HUES48 (cell line): ENCODE data around the gene PARPBP.
"Not testable (repeated sequence)": the region's sequence is repeated elsewhere in the genome, so short reads cannot be mapped to it uniquely, and the experiment has no call there.

Experiments
- H3K27ac ChIP-seq: one replicate; pipeline ENCODE4 v1.7.0; 2013; ENCODE audit warnings: low read depth, low read length, inconsistent platforms
- H3K27me3 ChIP-seq: 2 replicates; pipeline ENCODE4 v1.6.1; 2013; ENCODE audit warnings: mild to moderate bottlenecking, low read length; ENCODE audit not compliant: control insufficient read depth, insufficient read depth
- H3K36me3 ChIP-seq: 2 replicates; pipeline ENCODE4 v1.6.1; 2013; ENCODE audit warnings: low read length; ENCODE audit not compliant: control insufficient read depth, insufficient read depth
- H3K4me1 ChIP-seq: 2 replicates; pipeline ENCODE4 v1.6.1; 2013; ENCODE audit warnings: mild to moderate bottlenecking, low read length; ENCODE audit not compliant: control insufficient read depth, insufficient read depth
- H3K4me3 ChIP-seq: 2 replicates; pipeline ENCODE4 v1.5.1; 2013; ENCODE audit warnings: mild to moderate bottlenecking, low read depth, low read length
- H3K9ac ChIP-seq: 2 replicates; pipeline ENCODE4 v1.6.1; 2013; ENCODE audit warnings: mild to moderate bottlenecking, low read depth, low read length, moderate library complexity
- H3K9me3 ChIP-seq: 2 replicates; pipeline ENCODE4 v1.6.1; 2013; ENCODE audit warnings: low read length; ENCODE audit not compliant: control insufficient read depth, insufficient read depth

PARPBP gene, protein sequence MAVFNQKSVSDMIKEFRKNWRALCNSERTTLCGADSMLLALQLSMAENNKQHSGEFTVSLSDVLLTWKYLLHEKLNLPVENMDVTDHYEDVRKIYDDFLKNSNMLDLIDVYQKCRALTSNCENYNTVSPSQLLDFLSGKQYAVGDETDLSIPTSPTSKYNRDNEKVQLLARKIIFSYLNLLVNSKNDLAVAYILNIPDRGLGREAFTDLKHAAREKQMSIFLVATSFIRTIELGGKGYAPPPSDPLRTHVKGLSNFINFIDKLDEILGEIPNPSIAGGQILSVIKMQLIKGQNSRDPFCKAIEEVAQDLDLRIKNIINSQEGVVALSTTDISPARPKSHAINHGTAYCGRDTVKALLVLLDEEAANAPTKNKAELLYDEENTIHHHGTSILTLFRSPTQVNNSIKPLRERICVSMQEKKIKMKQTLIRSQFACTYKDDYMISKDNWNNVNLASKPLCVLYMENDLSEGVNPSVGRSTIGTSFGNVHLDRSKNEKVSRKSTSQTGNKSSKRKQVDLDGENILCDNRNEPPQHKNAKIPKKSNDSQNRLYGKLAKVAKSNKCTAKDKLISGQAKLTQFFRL

DNA sequence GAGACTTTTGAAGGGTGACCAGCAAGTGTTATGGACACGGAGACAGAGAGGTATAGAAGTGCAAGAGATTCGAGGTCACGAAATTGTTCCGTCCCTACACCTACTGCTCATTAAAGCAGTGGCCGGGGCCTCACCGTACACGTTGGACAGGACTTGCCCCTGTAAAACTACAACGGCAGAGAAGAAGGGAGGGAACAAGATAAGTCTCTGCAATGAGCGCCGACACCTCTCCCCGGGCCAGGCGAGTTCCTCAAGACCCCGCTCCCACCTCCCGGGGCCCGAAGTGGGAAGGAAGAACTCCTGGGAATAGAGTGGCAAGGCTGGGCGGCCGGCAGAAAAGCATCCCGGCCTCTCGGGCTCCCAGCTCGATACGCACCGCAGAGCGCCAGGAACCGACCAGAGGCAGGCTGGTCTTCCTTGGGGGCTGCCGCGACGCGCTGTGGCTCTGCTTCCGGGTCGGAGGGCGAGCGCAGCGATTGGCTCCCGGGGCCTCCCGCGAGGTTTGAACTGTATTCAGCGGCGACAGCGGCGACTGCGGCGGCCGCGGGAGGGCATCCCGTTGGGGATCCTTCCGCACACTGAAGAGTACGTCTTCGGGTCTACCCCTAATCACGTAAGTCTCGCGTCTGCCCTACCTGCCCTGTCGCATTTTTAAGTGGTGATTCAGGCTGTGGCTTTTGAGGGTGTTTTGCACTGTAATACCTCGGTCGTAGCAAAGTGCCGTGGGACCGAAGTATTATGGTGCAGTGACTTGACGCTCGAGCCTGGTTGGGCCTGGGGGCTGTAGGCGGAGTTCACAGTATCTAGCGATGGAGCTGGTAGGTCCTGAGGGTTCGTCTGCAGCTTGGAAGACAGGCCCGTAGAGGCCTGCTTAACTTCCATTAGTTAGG is at the start of gene PARPBP, which contains the start of gene NUP37:
TSS of gene PARPBP (plus strand) at position 510 of the 890 bp plus-strand sequence. CDS start 3,706 bp downstream, outside the sequence.
TSS of gene NUP37 (minus strand) at position 441 of the 890 bp plus-strand sequence. CDS start 1,596 bp downstream, outside the sequence.
- H3K36me3 ChIP-seq, result peaks cover 48% of the 10 kb centered on the region

DNA sequence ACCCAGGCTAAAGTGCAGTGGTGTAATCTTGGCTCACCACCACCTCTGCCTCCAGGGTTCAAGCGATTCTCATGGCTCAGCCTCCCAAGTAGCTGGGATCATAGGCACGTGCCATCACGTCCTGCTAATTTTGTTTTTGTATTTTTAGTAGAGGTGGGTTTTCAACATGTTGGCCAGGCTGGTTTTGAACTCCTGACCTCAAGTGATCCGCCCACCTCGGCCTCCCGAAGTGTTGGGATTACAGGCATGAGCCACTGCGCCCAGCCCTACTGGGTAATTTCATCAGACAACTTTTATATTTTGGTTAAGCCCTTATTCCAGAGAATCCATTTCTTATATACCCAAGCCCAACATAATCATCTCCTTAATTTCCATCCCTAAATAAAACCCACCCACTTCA is 47.9 kb upstream of the PARPBP start:
- not testable (repeated sequence) for H3K9ac ChIP-seq, H3K27ac ChIP-seq, H3K4me3 ChIP-seq, H3K9me3 ChIP-seq, H3K4me1 ChIP-seq, H3K27me3 ChIP-seq
- peaks cover 37% of the 10 kb centered on the region for H3K36me3 ChIP-seq

More for the DNA sequence above, at the start of gene PARPBP, which contains the start of gene NUP37:
- Histone ChIP-seq H3K4me1 (no peaks in the 10 kb centered on the region), H3K27me3 (no peaks in the 10 kb centered on the region), H3K9ac (peak within 1 kb of the TSS; percentile 81), H3K9me3 (no peaks in the 10 kb centered on the region), H3K27ac (peak within 1 kb of the TSS; percentile 78), H3K4me3 (peak within 1 kb of the TSS; percentile 91)

DNA sequence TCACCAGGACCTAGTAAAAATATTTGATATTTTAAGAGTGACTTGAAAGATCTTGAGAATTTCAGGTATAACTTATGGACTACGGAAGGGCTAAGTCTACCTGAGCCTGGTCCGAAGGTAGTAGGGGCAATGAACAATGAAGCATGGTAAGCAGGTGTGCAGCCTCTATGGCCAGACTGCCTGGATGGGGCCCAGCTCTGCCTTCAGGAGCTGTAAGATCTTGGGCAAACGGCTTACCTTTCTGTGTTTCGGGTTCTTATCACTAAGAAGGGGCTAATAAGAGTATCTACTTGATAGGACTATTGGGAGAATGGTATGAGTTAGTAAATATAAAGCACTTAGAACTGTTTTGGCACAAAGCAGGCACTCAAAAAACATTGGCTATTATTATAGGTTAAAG is 39.1 kb upstream of the PARPBP start:
- no peaks in the 10 kb centered on the region for H3K9me3 ChIP-seq
- no peak overlapping the region for H3K4me3 ChIP-seq
- H3K9ac ChIP-seq, result no peak overlapping the region
- H3K36me3 ChIP-seq, result peaks cover 94% of the 10 kb centered on the region
- no peak overlapping the region for H3K27ac ChIP-seq
- H3K4me1 ChIP-seq, result no peaks in the 10 kb centered on the region
- no peaks in the 10 kb centered on the region for H3K27me3 ChIP-seq

DNA sequence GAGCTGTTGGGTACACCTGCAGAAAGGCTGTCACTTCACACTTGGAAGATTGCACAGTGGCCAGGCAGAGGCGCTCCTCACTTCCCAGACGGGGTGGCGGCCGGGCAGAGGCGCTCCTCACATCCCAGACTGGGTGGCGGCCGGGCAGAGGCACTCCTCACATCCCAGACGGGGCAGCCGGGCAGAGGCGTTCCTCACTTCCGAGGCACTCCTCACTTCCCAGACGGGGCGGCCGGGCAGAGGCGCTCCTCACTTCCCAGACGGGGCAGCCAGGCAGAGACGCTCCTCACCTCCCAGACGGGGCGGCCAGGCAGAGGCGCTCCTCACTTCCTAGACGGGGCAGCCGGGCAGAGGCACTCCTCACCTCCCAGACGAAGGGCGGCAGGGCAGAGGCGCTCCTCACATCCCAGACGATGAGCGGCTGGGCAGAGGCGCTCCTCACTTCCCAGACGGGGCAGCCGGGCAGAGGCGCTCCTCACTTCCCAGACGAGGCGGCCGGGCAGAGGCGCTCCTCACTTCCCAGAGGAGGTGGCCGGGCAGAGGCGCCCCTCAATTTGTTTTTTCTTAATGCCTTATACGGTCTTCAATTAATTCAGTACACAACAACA is 30.7 kb upstream of the PARPBP start:
- not testable (repeated sequence) for H3K9ac ChIP-seq, H3K27ac ChIP-seq, H3K27me3 ChIP-seq, H3K4me3 ChIP-seq, H3K4me1 ChIP-seq
- Histone ChIP-seq H3K9me3 (peaks cover 14% of the 10 kb centered on the region; the same call in 1 of the 2 replicates), H3K36me3 (peaks cover 38% of the 10 kb centered on the region)

DNA sequence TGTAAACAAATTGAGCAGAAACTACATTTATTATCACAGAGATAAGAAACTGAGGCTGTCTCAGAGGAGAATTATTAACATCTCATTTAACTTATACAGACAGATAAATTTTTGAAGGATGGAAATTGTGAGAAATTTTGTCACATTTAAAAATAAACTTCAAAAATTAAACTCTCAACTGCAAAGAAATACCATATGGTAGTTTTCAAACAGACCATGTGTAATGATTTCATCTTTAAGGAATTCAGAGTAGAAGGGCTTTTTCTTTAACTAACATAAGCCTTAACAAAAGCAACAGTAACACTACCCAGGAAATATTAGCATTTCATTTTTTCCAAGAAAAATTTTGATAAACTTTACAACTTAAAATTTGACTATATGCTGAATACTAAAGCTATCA is 26.7 kb upstream of the PARPBP start:
- peaks cover 59% of the 10 kb centered on the region for H3K36me3 ChIP-seq
- H3K4me3 ChIP-seq, result no peak overlapping the region
- H3K27me3 ChIP-seq, result no peaks in the 10 kb centered on the region
- H3K9me3 ChIP-seq, result peaks cover 14% of the 10 kb centered on the region; the same call in 1 of the 2 replicates
- no peak overlapping the region for H3K27ac ChIP-seq
- H3K9ac ChIP-seq, result no peak overlapping the region
- H3K4me1 ChIP-seq, result no peaks in the 10 kb centered on the region

DNA sequence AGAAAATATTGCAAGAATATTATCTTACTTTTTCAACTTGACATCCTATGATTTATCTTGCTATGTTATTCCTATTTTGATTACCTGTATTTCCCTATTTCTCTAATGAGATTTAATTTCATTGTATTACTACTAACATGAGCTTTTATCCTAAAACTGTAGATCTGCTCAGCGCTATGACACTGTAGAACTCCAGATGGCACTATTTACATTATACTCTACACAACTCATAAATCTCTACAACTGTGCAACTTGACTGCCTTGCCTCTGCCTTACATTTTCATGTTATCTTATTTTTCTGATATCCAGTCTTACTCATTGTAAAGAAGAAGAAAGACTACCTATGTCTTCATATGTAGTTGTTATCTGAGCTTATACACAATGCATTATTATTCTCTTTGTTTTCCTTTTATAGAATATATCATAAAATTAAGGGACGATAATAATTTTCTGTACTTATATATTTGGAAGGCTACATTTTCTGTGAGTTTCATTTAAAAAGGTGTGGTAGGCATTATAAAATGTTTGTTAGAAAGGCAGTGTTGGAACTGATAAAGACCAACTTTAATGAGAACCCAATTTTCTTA is 24.2 kb upstream of the PARPBP start:
- H3K4me1 ChIP-seq, result no peaks in the 10 kb centered on the region

DNA sequence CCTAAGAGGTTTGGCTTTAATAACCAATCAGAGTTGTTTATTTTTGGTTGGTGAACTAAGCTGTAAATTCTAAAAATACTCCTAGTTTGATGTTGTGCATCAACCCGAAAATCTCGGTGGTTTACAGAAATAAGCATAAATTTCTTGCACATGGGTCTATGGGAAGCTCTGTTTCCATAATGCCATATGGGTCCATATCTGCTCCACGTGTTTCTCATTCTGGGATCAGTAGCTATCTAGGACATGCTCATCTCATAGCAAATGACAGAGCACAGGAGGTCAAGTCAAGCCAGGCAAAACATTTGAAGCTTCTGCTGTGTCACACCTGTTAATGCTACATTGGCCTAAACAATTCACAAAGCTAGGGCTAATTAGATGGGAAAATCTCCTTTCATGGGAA is 23.1 kb upstream of the PARPBP start:
- Histone ChIP-seq H3K9me3 (no peaks in the 10 kb centered on the region), H3K27ac (no peak overlapping the region), H3K36me3 (peaks cover 80% of the 10 kb centered on the region), H3K27me3 (no peaks in the 10 kb centered on the region), H3K4me3 (no peak overlapping the region), H3K9ac (no peak overlapping the region), H3K4me1 (no peaks in the 10 kb centered on the region)

More for the DNA sequence above, 24.2 kb upstream of the PARPBP start:
- Histone ChIP-seq H3K9ac (no peak overlapping the region), H3K27ac (no peak overlapping the region), H3K27me3 (no peaks in the 10 kb centered on the region), H3K9me3 (0 out of 2 replicates have a peak, but pooled peaks cover 2% of the 10 kb centered on the region), H3K36me3 (peaks cover 74% of the 10 kb centered on the region), H3K4me3 (no peak overlapping the region)

DNA sequence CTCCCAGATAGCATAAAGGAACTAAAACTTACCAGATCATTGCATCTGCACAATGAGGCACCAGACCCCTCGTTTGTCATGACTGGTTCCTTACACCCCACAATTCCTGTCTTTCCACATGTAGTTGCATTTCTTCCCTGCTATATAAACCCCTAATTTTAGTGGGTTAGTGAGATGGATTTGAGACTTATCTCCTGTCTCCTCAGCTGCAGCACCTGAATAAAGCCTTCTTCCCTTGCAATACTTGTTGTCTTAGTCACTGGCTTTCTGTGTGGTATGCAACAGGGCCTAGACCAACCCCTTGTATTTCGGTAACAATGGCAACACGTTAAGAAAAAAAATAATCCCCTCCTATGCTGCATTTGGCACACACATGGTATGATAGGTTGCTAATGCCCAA is 13.1 kb upstream of the PARPBP start:
- Histone ChIP-seq H3K4me1 (no peaks in the 10 kb centered on the region), H3K27ac (no peak overlapping the region), H3K4me3 (no peak overlapping the region), H3K9me3 (peaks cover 6% of the 10 kb centered on the region; the same call in 1 of the 2 replicates), H3K9ac (no peak overlapping the region), H3K27me3 (no peaks in the 10 kb centered on the region), H3K36me3 (peaks cover 90% of the 10 kb centered on the region)

DNA sequence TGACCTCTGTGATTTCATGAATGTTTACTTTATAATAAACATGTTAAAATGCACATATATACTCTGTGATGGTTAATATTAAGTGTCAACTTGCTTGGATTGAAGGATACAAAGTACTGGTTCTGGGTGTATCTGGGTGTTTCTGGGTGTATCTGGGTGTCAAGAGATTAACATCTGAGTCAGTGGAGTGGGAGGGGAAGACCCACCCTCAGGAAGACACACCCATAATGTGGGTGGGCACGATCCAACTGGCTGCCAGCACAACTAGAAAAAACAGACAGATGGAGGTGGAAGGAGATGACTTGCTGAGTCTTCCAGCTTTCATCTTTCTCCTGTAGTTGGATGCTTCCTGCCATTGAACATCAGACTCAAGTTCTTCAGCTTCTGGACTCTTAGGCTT is 12.0 kb upstream of the PARPBP start:
- no peak overlapping the region for H3K27ac ChIP-seq
- H3K4me3 ChIP-seq, result no peak overlapping the region
- H3K27me3 ChIP-seq, result no peaks in the 10 kb centered on the region
- peaks cover 6% of the 10 kb centered on the region; the same call in 1 of the 2 replicates for H3K9me3 ChIP-seq
- H3K4me1 ChIP-seq, result peaks cover 5% of the 10 kb centered on the region
- no peak overlapping the region for H3K9ac ChIP-seq
- H3K36me3 ChIP-seq, result peaks cover 86% of the 10 kb centered on the region

DNA sequence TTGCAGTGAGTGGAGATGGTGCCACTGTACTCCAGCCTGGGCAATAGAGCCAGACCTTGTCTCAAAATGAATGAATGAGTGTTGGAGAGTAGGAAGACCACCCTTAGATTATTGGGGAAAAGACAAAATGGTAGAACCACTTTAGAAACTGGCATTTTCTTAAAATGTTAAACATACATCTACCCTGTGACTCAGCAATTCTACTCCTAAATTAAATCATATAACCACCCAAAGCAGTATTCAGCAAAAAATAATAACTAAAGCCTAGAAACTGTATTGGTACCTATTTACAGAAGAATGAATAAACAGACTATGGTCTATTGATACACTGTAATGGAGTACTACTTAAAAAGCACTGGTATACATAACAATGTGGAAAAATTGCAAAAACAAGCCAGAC is 9.2 kb upstream of the PARPBP start:
- Histone ChIP-seq H3K4me1 (peaks cover 17% of the 10 kb centered on the region), H3K9ac (no peak overlapping the region), H3K4me3 (no peak overlapping the region), H3K9me3 (peaks cover 6% of the 10 kb centered on the region; the same call in 1 of the 2 replicates), H3K27me3 (no peaks in the 10 kb centered on the region), H3K36me3 (peaks cover 73% of the 10 kb centered on the region), H3K27ac (no peak overlapping the region)
